Measurements from ENCODE around the gene PAFAH2. TPM values are rescaled to one million over a fixed set of nuclear protein-coding genes. Genes with fewer than 3 reads are reported as not detected.

The PAFAH2 gene
- total and polyA plus RNA-seq, 11 donors = 5.8 to 18.6 (median 9.2) TPM

DNA sequence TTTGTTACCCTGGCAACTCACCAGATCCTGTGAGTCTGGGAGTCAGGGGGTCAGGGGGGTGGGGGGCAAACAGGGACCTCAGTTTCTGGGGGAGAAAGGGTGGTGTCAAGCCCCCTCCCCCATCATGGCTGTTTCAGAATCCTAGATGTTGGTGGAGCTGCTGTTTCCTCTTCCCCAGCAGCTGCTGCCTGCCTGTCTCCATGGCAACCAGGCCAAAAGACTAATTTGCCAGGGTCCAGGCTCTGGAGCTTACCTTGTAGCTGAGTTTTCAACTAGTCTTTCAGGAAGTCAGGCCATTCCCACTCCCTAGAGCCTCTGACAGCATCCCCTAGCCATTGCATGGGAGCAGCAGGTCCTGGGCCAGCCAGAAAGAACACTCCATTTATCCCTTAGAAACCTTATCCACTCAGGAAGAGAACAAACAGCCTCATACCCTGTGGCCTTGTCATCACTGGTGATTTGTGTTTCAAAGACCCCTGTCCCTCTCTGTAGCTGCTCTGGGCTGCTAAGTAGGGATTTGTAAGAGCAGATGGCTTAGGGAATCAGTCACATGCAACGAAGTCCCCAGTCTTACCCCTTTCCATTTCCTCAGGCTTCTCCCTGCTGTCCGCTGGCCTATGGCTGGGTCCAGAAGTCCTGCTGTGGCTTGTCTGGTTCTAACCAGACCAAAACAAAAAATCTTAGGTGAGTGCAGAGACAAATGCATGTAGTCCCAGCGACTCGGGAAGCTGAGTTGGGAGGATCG, 70.2 kb downstream of the PAFAH2 start:
- peak in 1 of 5 donors; percentile 20 for DNase-seq
- peaks cover 0 to 43% (median 8%) of the 10 kb centered on the region in 12 donors for H3K4me1 ChIP-seq

DNA sequence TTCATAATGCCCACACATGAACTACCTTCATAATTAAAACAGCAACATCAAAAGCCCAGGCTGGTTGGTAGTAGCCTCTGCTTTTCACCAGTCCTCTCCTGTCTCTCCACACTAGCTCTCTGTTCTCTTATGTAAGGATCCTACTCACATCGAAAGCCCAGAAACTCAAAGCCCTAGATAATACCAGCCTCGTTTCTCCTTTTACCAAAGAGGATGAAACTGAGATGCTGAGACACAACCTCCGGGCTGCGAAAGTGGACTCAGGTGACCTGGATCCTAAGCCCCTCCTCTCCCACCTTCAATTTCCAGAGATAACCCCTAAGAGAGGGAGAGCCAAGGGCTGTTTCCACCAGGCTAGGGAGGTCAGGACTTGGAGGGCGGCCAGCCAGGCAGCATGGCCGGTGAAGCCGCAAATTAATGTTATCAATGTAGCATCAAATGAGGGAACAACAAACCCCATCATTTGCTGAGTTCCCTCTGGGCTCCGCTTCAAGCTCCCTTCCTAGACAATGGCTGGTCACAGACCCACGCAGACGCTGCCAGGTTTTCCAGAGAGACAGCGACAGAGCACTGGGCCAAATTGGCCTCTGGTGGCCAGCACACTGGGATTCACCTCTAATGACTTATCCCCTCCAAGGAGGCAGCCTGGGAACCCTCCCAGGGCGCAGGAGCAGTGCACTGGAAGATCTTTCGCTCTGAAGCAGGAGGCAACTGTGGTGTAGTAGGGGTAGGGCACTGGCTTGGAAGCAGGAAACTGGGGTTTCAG, 70.9 kb downstream of the PAFAH2 start:
- no peak overlapping the region for H3K27ac ChIP-seq
- DNase-seq (no peak), ATAC-seq (no peak)
- TF ChIP-seq, protein P1, sequence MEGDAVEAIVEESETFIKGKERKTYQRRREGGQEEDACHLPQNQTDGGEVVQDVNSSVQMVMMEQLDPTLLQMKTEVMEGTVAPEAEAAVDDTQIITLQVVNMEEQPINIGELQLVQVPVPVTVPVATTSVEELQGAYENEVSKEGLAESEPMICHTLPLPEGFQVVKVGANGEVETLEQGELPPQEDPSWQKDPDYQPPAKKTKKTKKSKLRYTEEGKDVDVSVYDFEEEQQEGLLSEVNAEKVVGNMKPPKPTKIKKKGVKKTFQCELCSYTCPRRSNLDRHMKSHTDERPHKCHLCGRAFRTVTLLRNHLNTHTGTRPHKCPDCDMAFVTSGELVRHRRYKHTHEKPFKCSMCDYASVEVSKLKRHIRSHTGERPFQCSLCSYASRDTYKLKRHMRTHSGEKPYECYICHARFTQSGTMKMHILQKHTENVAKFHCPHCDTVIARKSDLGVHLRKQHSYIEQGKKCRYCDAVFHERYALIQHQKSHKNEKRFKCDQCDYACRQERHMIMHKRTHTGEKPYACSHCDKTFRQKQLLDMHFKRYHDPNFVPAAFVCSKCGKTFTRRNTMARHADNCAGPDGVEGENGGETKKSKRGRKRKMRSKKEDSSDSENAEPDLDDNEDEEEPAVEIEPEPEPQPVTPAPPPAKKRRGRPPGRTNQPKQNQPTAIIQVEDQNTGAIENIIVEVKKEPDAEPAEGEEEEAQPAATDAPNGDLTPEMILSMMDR (IDR thresholded peaks at IDR 0.05) = no peak
- TF ChIP-seq POLR2A (IDR thresholded peaks at IDR 0.05) = no peak
- intact Hi-C loops (cut with DNase I) = no loop called here
- peaks cover 0 to 43% (median 10%) of the 10 kb centered on the region in 12 donors for H3K4me1 ChIP-seq
- H3K4me3 ChIP-seq = no peak overlapping the region
- H3K27me3 ChIP-seq = no peaks in the 10 kb centered on the region
- no peaks in the 10 kb centered on the region for H3K9me3 ChIP-seq
- 52 to 70% (median 61%) methylated on average over 10 to 13 of the region's 13 CpGs for WGBS, 4 donors
- no peaks in the 10 kb centered on the region for H3K36me3 ChIP-seq

More for the DNA sequence above, 70.2 kb downstream of the PAFAH2 start:
- intact Hi-C loops (cut with DNase I) = no loop called here
- no peaks in the 10 kb centered on the region for H3K27me3 ChIP-seq
- H3K27ac ChIP-seq = no peak overlapping the region
- 97 to 99% (median 98%) methylated on average over 5 of the region's 5 CpGs for WGBS, 4 donors
- no peak for ATAC-seq
- H3K36me3 ChIP-seq = no peaks in the 10 kb centered on the region
- TF ChIP-seq, protein P1 (IDR thresholded peaks at IDR 0.05) = no peak
- no peak for TF ChIP-seq POLR2A (IDR thresholded peaks at IDR 0.05)
- no peaks in the 10 kb centered on the region for H3K9me3 ChIP-seq
- no peak overlapping the region for H3K4me3 ChIP-seq

DNA sequence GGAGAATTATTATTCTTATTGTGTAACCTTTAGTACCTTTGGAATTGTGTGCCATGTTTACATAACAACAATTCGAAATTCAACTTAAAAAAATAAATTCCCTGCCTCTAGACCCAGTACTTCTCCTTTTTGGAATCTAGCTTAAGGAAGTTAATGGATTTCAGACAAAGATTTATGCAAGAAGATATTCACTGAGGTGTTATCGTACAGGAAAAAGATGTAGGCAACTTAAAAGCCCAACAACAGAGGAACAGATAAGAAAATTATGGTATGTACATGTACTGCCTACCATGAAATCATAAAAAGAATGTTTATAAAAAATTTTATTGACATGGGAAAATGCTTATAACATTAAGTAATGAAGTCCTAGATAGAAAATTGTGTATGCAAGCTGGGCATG, 73.4 kb downstream of the PAFAH2 start:
- Histone ChIP-seq H3K4me1 (peaks cover 0 to 33% (median 10%) of the 10 kb centered on the region in 12 donors), H3K27me3 (no peaks in the 10 kb centered on the region), H3K9me3 (no peaks in the 10 kb centered on the region), H3K4me3 (no peak overlapping the region), H3K27ac (peak overlapping the region in 1 of 12 donors; percentile 27), H3K36me3 (no peaks in the 10 kb centered on the region)
- intact Hi-C loops (cut with DNase I) = loop anchor here in 1 of 10 donors (5.0 kb wide), 1 partner anchor 63 kb away; no protein-coding TSS in a partner anchor
- DNase-seq (no peak), ATAC-seq (no peak)
- no peak for TF ChIP-seq POLR2A (IDR thresholded peaks at IDR 0.05)
- TF ChIP-seq, protein P1 (IDR thresholded peaks at IDR 0.05) = no peak
- 84 to 90% (median 89%) methylated on average over 2 of the region's 2 CpGs for WGBS, 4 donors

All from heart left ventricle (tissue), 16 donors.